Measurements from ENCODE around the gene MRE11. TPM values are rescaled to one million over a fixed set of nuclear protein-coding genes. Genes with fewer than 3 reads are reported as not detected.

MRE11 gene
- total RNA-seq, 1 donor from 2014 or later: 7.3 TPM

DNA sequence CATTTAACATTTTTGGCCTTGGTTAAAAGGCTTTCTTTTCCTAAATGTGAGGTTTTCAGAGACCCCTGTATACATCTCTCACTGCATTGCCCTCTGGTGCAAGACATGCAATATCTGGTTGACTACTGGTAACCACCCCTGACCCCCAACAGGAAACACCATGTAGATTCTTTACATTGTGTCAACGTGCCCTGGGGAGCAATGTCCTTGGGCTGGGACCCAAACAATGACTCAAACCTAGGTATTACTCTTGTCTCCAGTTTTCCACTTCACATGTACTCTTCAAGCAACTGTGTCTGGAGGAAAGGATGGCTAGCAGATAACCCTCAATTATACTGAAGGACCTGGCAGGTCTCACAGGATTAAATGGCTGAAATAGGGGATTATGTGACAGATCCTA lies 91.3 kb downstream of the MRE11 start:
- H3K27ac ChIP-seq (replicated peaks): no peak overlapping the region
- TF ChIP-seq, protein P1, sequence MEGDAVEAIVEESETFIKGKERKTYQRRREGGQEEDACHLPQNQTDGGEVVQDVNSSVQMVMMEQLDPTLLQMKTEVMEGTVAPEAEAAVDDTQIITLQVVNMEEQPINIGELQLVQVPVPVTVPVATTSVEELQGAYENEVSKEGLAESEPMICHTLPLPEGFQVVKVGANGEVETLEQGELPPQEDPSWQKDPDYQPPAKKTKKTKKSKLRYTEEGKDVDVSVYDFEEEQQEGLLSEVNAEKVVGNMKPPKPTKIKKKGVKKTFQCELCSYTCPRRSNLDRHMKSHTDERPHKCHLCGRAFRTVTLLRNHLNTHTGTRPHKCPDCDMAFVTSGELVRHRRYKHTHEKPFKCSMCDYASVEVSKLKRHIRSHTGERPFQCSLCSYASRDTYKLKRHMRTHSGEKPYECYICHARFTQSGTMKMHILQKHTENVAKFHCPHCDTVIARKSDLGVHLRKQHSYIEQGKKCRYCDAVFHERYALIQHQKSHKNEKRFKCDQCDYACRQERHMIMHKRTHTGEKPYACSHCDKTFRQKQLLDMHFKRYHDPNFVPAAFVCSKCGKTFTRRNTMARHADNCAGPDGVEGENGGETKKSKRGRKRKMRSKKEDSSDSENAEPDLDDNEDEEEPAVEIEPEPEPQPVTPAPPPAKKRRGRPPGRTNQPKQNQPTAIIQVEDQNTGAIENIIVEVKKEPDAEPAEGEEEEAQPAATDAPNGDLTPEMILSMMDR (IDR thresholded peaks at IDR 0.05; ENCODE audit: borderline replicate concordance): no peak
- H3K9me3 ChIP-seq (replicated peaks): no peaks in the 10 kb centered on the region
- H3K27me3 ChIP-seq (ENCODE audit: low read depth): peaks cover 47% of the 10 kb centered on the region
- H3K4me3 ChIP-seq: no peak overlapping the region
- no peak for DNase-seq
- H3K36me3 ChIP-seq: no peaks in the 10 kb centered on the region
- intact Hi-C loops (cut with micrococcal nuclease): no loop called here
- H3K4me1 ChIP-seq: peaks cover 13% of the 10 kb centered on the region

DNA sequence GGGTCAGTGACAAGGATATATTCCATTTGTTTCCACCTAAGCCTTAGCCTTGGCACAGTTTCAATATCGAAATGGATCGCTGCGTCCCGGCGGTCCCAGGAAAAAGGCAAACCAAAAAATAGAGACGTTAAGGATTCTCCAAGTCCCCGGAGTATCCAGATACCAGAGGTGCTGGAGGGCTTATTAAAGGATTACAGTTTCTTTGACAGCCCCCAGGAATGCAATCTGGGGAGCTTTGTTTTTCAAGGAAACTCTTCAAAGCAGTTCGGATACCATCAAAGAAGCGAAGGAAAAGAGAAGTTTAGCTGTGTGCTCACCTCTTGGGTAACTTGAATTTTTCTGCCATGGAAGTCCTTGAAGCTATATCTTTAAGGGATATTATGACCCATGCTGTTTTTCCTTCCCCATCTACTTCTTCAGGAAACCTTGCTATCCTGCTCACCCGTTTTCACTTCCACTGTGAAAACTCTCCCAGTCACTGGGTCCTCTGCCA lies 91.8 kb downstream of the MRE11 start:
- DNase-seq: no peak
- Histone ChIP-seq H3K27ac (replicated peaks) (no peak overlapping the region), H3K36me3 (no peaks in the 10 kb centered on the region), H3K9me3 (replicated peaks) (no peaks in the 10 kb centered on the region), H3K27me3 (ENCODE audit: low read depth) (peaks cover 47% of the 10 kb centered on the region), H3K4me1 (peaks cover 13% of the 10 kb centered on the region), H3K4me3 (peak overlapping the region; percentile 65)
- intact Hi-C loops (cut with micrococcal nuclease): no loop called here
- TF ChIP-seq, protein P1 (IDR thresholded peaks at IDR 0.05; ENCODE audit: borderline replicate concordance): no peak

DNA sequence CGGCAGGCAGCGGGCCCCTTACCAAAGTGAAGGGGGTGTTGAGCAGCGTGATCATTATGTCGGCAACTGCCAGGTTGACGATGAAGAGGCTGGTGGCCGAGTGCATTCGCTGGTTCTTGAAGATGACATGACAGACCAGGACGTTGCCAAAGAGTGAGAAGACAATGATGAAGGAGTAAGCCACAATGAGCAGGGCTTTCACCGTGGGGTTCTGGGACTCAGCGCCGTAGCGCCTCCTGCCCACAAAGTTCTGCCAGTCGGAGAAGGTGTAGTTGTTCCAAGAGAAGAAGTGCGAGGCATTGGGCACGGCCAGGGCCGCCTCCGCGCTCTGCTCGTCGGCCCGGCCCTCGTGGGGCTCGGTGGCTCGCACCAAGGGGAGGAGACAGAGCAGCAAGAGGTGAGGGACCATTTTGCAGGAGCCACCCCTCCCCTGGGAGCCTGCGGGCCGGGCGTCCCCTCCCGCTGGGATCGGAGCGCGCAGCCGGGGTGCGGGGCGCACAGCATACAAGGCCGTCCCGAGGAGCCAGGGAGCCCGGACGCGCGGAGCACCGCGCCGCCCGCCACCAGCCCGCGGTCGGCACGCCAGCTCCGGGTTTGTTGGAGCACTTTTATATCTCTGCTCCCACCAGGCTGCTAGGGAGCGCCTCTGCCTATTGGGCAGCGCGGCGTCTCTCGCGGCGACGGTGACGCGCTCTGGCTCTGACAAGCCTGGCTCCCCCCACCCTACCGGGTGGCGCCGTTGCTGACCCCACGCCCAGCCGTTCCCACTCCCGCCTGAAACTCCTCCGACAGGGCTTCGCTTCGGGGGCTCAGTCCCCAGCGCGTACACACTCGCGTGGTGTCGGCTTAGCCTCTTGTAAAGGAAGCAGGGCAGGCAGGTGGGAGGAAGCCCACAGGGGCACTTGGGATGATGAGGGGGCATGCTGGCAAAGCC lies 92.5 kb downstream of the MRE11 start, which contains the start of gene GPR83:
TSS of gene GPR83 (minus strand) at position 581 of the 934 bp plus-strand sequence. CDS start at position 409, 172 bp downstream.
- DNase-seq: peak; percentile 19
- peaks cover 13% of the 10 kb centered on the region for H3K4me1 ChIP-seq
- TF ChIP-seq, protein P1 (IDR thresholded peaks at IDR 0.05; ENCODE audit: borderline replicate concordance): no peak

DNA sequence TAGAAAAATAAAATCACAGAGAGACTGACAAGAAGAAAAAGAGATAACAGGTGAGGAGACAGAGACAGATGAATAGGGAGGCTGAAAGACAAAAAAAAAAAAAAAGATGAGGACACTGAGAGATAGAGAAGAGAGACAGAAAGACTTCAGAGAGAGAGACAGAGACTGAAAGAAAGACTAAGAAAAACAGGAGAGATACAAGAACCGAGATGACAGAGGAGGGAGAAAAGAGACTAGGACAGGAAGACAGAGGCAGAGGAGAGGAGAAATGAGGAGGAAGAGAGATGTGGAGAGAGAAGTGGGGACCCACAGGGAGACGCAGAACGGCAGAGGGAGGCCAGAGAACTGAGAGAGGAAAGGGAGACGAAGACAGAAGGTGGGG lies 93.2 kb downstream of the MRE11 start:
- no peak overlapping the region for H3K27ac ChIP-seq (replicated peaks)
- TF ChIP-seq, protein P1 (IDR thresholded peaks at IDR 0.05; ENCODE audit: borderline replicate concordance): no peak
- intact Hi-C loops (cut with micrococcal nuclease): no loop called here
- peaks cover 13% of the 10 kb centered on the region for H3K4me1 ChIP-seq
- H3K4me3 ChIP-seq: peak overlapping the region; percentile 65
- H3K27me3 ChIP-seq (ENCODE audit: low read depth): peaks cover 47% of the 10 kb centered on the region
- DNase-seq: no peak
- no peaks in the 10 kb centered on the region for H3K9me3 ChIP-seq (replicated peaks)
- H3K36me3 ChIP-seq: no peaks in the 10 kb centered on the region

More for the DNA sequence above, 92.5 kb downstream of the MRE11 start, which contains the start of gene GPR83:
- Histone ChIP-seq H3K27ac (replicated peaks) (no peak within 1 kb of the TSS), H3K9me3 (replicated peaks) (no peaks in the 10 kb centered on the region), H3K27me3 (ENCODE audit: low read depth) (peaks cover 47% of the 10 kb centered on the region), H3K36me3 (no peaks in the 10 kb centered on the region), H3K4me3 (peak within 1 kb of the TSS; percentile 65)
- intact Hi-C loops (cut with micrococcal nuclease): no loop called here

DNA sequence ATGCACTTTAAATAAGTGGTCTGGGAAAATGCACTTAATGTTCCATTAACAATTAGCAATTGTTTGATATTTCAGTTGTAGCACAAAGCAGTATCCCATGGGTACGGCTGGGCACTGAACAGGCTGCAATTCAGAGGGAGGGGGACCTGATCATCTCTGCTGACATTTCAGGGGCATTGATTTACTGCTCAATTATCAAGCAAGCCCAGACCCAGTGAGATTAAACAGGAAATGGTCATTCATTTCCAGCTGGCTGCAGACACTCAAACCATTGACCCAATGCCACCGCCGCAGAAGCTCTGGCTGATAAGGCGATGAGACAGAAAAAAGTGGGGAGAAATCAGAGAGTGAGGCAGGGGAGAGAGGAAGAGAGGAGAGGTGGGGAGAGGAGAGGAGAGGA lies 93.6 kb downstream of the MRE11 start:
- peaks cover 47% of the 10 kb centered on the region for H3K27me3 ChIP-seq (ENCODE audit: low read depth)
- no peak overlapping the region for H3K27ac ChIP-seq (replicated peaks)
- H3K4me1 ChIP-seq: peaks cover 13% of the 10 kb centered on the region
- H3K9me3 ChIP-seq (replicated peaks): no peaks in the 10 kb centered on the region
- no peak for DNase-seq
- TF ChIP-seq, protein P1 (IDR thresholded peaks at IDR 0.05; ENCODE audit: borderline replicate concordance): no peak
- intact Hi-C loops (cut with micrococcal nuclease): no loop called here
- peak overlapping the region; percentile 65 for H3K4me3 ChIP-seq
- H3K36me3 ChIP-seq: no peaks in the 10 kb centered on the region

Data from left ventricle myocardium inferior (tissue), 1 donor.